Measurements from ENCODE around the gene USP35.

DNA sequence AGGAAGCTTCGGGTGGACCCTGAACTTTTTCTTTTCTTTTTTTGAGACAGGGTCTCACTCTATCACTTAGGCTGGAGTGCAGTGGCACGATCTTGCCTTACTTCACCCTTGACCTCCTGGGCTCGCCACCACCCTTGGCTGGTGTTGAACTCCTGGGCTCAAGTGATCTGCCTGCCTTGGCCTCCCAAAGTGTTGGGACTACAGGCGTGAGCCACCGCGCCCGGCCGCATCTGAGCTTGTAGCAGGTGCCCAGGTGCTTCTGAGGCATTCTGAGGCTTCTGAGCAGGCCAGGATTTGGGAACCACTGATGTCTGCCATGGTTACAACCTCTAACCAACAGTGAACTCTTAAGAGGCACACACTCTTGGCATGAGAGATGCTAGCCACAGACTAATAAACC, 5.1 kb downstream of the USP35 start:
- TF ChIP-seq POLR2A (IDR thresholded peaks at IDR 0.05) (no peak), CTCF (IDR thresholded peaks at IDR 0.05) (no peak)

All from adrenal gland (tissue), 5 donors.